Adrenal gland (tissue), 5 donors: ENCODE data around the gene CST8.

ENCODE experiments used
- POLR2A ChIP-seq, 2 donors: fragments of 450-650 bp; IDR thresholded peaks; one replicate each; pipeline ENCODE4 v1.6.1; 2017; ENCODE audit warnings: antibody characterized with exemption in 2 of 2, mild to moderate bottlenecking in 2 of 2, moderate library complexity in 1 of 2
- TF ChIP-seq, protein P1 (sequence below), 6 experiments: fragments of 450-650 bp in 4 of 6; fragments of 200-600 bp in 2 of 6; sonication (generic) in 1 of 6; IDR thresholded peaks; 1 replicate in 5 of 6; 2 replicates in 1 of 6; pipeline versions ENCODE4 v1.5.1 to v1.8.0; 2016 to 2021; ENCODE audit warnings: antibody characterized with exemption in 6 of 6, mild to moderate bottlenecking in 2 of 6, moderate library complexity in 1 of 6
- donor health status: DM: no; HTN: no; CAD: no.

DNA sequence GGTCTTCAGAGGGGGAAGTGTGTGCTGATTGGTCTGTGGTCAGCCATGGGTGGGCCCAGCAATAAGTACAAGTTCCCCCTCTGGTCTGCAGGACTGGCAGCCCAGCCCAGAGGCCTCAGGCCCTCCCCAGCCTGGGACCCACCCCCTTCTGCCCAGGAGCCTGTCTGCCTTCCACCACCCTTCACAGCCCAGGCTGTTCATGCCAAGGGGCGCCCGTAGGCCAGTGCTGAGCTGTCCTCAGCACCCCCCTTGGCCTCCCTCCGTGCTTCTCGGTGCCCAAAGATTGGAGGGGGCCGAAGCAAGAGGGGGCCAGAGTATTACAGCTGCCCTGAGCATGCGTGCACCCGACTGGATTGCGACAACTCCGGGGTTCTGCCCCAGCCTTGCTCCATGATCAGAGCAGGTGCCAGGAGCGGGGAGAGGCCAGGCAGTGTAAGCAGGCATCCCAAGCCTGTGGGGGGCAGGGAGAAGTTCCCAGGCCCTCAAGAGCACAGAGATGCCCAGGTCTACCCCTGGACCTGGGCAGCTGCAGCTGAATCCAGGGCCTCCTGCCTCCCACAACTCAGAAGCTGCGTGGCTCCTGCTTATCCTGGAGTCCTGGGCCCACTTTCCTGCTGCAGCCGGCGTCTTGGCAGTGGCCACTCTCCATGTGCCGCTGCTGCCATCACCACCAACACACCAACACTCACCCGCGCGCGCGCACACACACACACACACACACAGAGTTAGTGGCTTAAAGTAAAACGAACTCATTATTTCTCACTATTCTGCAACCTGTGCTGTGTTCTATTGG, 44.1 kb downstream of the CST8 start:
- TF ChIP-seq, protein P1, sequence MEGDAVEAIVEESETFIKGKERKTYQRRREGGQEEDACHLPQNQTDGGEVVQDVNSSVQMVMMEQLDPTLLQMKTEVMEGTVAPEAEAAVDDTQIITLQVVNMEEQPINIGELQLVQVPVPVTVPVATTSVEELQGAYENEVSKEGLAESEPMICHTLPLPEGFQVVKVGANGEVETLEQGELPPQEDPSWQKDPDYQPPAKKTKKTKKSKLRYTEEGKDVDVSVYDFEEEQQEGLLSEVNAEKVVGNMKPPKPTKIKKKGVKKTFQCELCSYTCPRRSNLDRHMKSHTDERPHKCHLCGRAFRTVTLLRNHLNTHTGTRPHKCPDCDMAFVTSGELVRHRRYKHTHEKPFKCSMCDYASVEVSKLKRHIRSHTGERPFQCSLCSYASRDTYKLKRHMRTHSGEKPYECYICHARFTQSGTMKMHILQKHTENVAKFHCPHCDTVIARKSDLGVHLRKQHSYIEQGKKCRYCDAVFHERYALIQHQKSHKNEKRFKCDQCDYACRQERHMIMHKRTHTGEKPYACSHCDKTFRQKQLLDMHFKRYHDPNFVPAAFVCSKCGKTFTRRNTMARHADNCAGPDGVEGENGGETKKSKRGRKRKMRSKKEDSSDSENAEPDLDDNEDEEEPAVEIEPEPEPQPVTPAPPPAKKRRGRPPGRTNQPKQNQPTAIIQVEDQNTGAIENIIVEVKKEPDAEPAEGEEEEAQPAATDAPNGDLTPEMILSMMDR (IDR thresholded peaks at IDR 0.05) = no peak
- TF ChIP-seq POLR2A (IDR thresholded peaks at IDR 0.05) = no peak
